Renal cortical epithelial cell (primary cell): Measurements from ENCODE around the gene RAB42. TPM values are rescaled to one million over a fixed set of nuclear protein-coding genes. Genes with fewer than 3 reads are reported as not detected.
"Not testable (repeated sequence)": the region's sequence is repeated elsewhere in the genome, so short reads cannot be mapped to it uniquely, and the experiment has no call there.

ENCODE experiments used
- DNase-seq: peaks from one replicate; pipeline ENCODE4 v3.0.0-alpha.2; 2011; ENCODE audit warnings: low read depth
- total RNA-seq: library from RNA; depleted of rRNA; stranded (reverse); fragments of >200 nt; gene quantifications from 2 replicates; pipeline ENCODE4 v1.2.3, GENCODE V29; 2014

The RAB42 gene
- total RNA-seq, 1 donor from 2014 or later: 49.0 TPM

- DNase-seq: peak; percentile 83
Measured at GRCh38 chr1:28586585-28587391, 5.3 kb upstream of the RAB42 start.

GRCh38 chr1:28592321-28593071 is 431 bp downstream of the RAB42 start:
- DNase-seq: no peak

GRCh38 chr1:28593988-28594356 is 1.9 kb downstream of the RAB42 start:
- DNase-seq: not testable (repeated sequence)

GRCh38 chr1:28594686-28595411 is 2.8 kb downstream of the RAB42 start:
- DNase-seq: peak; percentile 56

- no peak for DNase-seq
Measured at GRCh38 chr1:28595412-28596191, 3.5 kb downstream of the RAB42 start.

- not testable (repeated sequence) for DNase-seq
Measured at GRCh38 chr1:28596276-28596675, 4.2 kb downstream of the RAB42 start.

- DNase-seq: peak; percentile 91
Measured at GRCh38 chr1:28601696-28602095, 9.6 kb downstream of the RAB42 start.

- DNase-seq: peak; percentile 76
Measured at GRCh38 chr1:28602536-28603439, 10.7 kb downstream of the RAB42 start.

- DNase-seq: no peak
Measured at GRCh38 chr1:28604411-28604810, 12.3 kb downstream of the RAB42 start.

GRCh38 chr1:28604962-28605361 is 12.9 kb downstream of the RAB42 start:
- no peak for DNase-seq

GRCh38 chr1:28606771-28607170 is 14.7 kb downstream of the RAB42 start:
- DNase-seq: no peak

- no peak for DNase-seq
Measured at GRCh38 chr1:28613175-28613574, 21.1 kb downstream of the RAB42 start.

- DNase-seq: no peak
Measured at GRCh38 chr1:28631713-28632112, 39.6 kb downstream of the RAB42 start.

GRCh38 chr1:28632560-28632959 is 40.5 kb downstream of the RAB42 start:
- DNase-seq: no peak

- peak; percentile 25 for DNase-seq
Measured at GRCh38 chr1:28640766-28641165, 48.7 kb downstream of the RAB42 start.

- peak; percentile 4 for DNase-seq
Measured at GRCh38 chr1:28642056-28642846, 50.2 kb downstream of the RAB42 start.

GRCh38 chr1:28642847-28643635 is 51.0 kb downstream of the RAB42 start, which contains the start of gene TAF12:
Gene TAF12, minus strand, starts transcription at chr1:28643067. Its CDS starts 20,986 bp downstream, at chr1:28622081.
- DNase-seq: peak; percentile 91

- DNase-seq: no peak
Measured at GRCh38 chr1:28644494-28644893, 52.4 kb downstream of the RAB42 start.
